Mesenchymal stem cell (in vitro differentiated cells and primary cell): Measurements from ENCODE around the gene OTUD5.
"Not testable (repeated sequence)": the region's sequence is repeated elsewhere in the genome, so short reads cannot be mapped to it uniquely, and the experiment has no call there.

ENCODE experiments used
- DNase-seq: peaks from one replicate; pipeline ENCODE4 v3.0.0-alpha.2; 2013
- H2AFZ ChIP-seq: one replicate; pipeline ENCODE4 v1.6.1; 2013; ENCODE audit warnings: low read depth, mild to moderate bottlenecking, control low read depth, inconsistent platforms, low read length, moderate library complexity
- H2AK5ac ChIP-seq: 2 replicates; pipeline ENCODE4 v1.6.1; 2013; ENCODE audit warnings: low read length, moderate library complexity, mild to moderate bottlenecking, inconsistent platforms; ENCODE audit not compliant: severe bottlenecking
- H2BK120ac ChIP-seq: one replicate; pipeline ENCODE4 v1.6.1; 2013; ENCODE audit warnings: low read depth, mild to moderate bottlenecking, inconsistent platforms, low read length, moderate library complexity
- H2BK12ac ChIP-seq, 2 experiments: one replicate each; pipeline ENCODE4 v1.6.1; 2013; ENCODE audit warnings: inconsistent platforms in 2 of 2, low read length in 2 of 2, mild to moderate bottlenecking in 2 of 2, moderate library complexity in 2 of 2, control low read depth in 1 of 2
- H2BK15ac ChIP-seq: one replicate; pipeline ENCODE4 v1.6.1; 2013; ENCODE audit warnings: mild to moderate bottlenecking, low read depth, inconsistent platforms; ENCODE audit not compliant: poor library complexity, severe bottlenecking
- H2BK5ac ChIP-seq: 2 replicates; pipeline ENCODE4 v1.6.1; 2013; ENCODE audit warnings: low read depth, mild to moderate bottlenecking, low read length, control low read depth, inconsistent platforms; ENCODE audit not compliant: poor library complexity, severe bottlenecking
- H3K14ac ChIP-seq, 2 experiments: one replicate each; pipeline ENCODE4 v1.6.1; 2013; ENCODE audit warnings: inconsistent platforms in 2 of 2, low read length in 2 of 2, control low read depth in 1 of 2, mild to moderate bottlenecking in 1 of 2, moderate library complexity in 1 of 2
- H3K18ac ChIP-seq, 2 experiments: one replicate each; pipeline ENCODE4 v1.6.1; 2013; ENCODE audit warnings: inconsistent platforms in 2 of 2, low read length in 2 of 2, control low read depth in 1 of 2, low read depth in 1 of 2, mild to moderate bottlenecking in 1 of 2
- H3K23ac ChIP-seq, 2 experiments: one replicate each; pipeline ENCODE4 v1.6.1; 2013; ENCODE audit warnings: inconsistent platforms in 2 of 2, low read length in 2 of 2, mild to moderate bottlenecking in 2 of 2, moderate library complexity in 2 of 2, control low read depth in 1 of 2
- H3K27ac ChIP-seq: 2 replicates; pipeline ENCODE4 v1.5.1; 2013; ENCODE audit warnings: mild to moderate bottlenecking, moderate library complexity, low read length, control low read depth, inconsistent platforms; ENCODE audit not compliant: poor library complexity, severe bottlenecking
- H3K27me3 ChIP-seq, 2 experiments: 2 replicates each; pipeline versions ENCODE4 v1.6.1 to v1.7.0; 2013; ENCODE audit warnings: low read length in 2 of 2, mild to moderate bottlenecking in 2 of 2, moderate library complexity in 2 of 2, control low read depth in 1 of 2, inconsistent platforms in 1 of 2; ENCODE audit not compliant: control insufficient read depth in 1 of 2, insufficient read depth in 1 of 2
- H3K36me3 ChIP-seq, 2 experiments: 2 replicates each; pipeline versions ENCODE4 v1.6.1 to v1.7.0; 2013; ENCODE audit warnings: low read length in 2 of 2, control low read depth in 1 of 2, inconsistent platforms in 1 of 2, low read depth in 1 of 2, mild to moderate bottlenecking in 1 of 2; ENCODE audit not compliant: insufficient read depth in 2 of 2, control insufficient read depth in 1 of 2
- H3K4ac ChIP-seq, 2 experiments: one replicate each; pipeline ENCODE4 v1.6.1; 2013; ENCODE audit warnings: inconsistent platforms in 2 of 2, low read length in 2 of 2, mild to moderate bottlenecking in 2 of 2, moderate library complexity in 2 of 2, control low read depth in 1 of 2, low read depth in 1 of 2
- H3K4me1 ChIP-seq: 2 replicates; pipeline ENCODE4 v1.6.1; 2013; ENCODE audit warnings: low read depth, low read length, control low read depth; ENCODE audit not compliant: control insufficient read depth, insufficient read depth
- H3K4me2 ChIP-seq: 2 replicates; pipeline ENCODE4 v1.6.1; 2013; ENCODE audit warnings: low read length, mild to moderate bottlenecking, inconsistent platforms; ENCODE audit not compliant: poor library complexity, severe bottlenecking
- H3K4me3 ChIP-seq, 2 experiments: 2 replicates each; pipeline versions ENCODE4 v1.5.1 to v1.7.0; 2013; ENCODE audit warnings: low read length in 2 of 2, mild to moderate bottlenecking in 2 of 2, control low read depth in 1 of 2, low read depth in 1 of 2; ENCODE audit not compliant: insufficient read depth in 1 of 2
- H3K79me1 ChIP-seq: replicated peaks from 2 replicates; pipeline ENCODE4 v1.6.1; 2013; ENCODE audit warnings: mild to moderate bottlenecking, control low read depth, low read length, inconsistent platforms; ENCODE audit not compliant: poor library complexity, severe bottlenecking
- H3K9ac ChIP-seq: 2 replicates; pipeline ENCODE4 v1.7.0; 2013; ENCODE audit warnings: mild to moderate bottlenecking, low read length, moderate library complexity
- H3K9me3 ChIP-seq: 2 replicates; pipeline ENCODE4 v1.7.0; 2013; ENCODE audit warnings: mild to moderate bottlenecking, low read length; ENCODE audit not compliant: control insufficient read depth
- H4K8ac ChIP-seq: one replicate; pipeline ENCODE4 v1.6.1; 2013; ENCODE audit warnings: inconsistent platforms, mild to moderate bottlenecking, low read length, moderate library complexity
- H4K91ac ChIP-seq: one replicate; pipeline ENCODE4 v1.6.1; 2013; ENCODE audit warnings: mild to moderate bottlenecking, low read length, inconsistent platforms
- WGBS: methylation state at CpG from one replicate; pipeline ENCODE4 v1.1.7; 2013; ENCODE audit warnings: mixed read lengths; 5-methylcytosine and 5-hydroxymethylcytosine counted together

OTUD5 gene

DNA sequence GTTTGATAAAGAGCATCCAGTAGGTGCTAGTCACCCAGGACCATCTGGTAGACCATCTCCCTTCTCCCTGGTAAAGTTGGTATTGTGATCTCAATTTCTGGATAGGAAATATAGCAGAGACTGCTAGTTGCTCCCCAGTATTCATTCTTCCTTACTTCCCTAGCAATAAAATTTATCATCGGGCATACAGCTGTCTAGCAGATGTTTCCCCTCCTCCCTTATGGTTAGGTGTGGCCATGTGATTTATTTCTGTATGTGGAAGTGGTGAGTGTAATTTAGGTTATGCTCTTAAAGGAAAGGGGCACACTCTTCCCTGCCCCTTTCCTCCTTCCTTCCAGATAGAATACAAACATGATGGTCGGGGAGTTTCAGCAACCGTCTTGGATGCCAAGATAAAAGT is 26.5 kb upstream of the OTUD5 start:
- H2BK15ac ChIP-seq, result no peak overlapping the region
- no peak overlapping the region for H3K27ac ChIP-seq
- no peak overlapping the region for H2BK5ac ChIP-seq
- H3K9me3 ChIP-seq, result no peaks in the 10 kb centered on the region
- no peak overlapping the region for H3K4me2 ChIP-seq
- H4K8ac ChIP-seq, result no peak overlapping the region
- no peak overlapping the region for H3K23ac ChIP-seq
- no peak for DNase-seq
- H3K14ac ChIP-seq, result no peak overlapping the region
- no peaks in the 10 kb centered on the region for H3K4me1 ChIP-seq
- no CpG with 5 or more reads among the region's 3 CpGs for WGBS
- H3K79me1 ChIP-seq, result peaks cover 3% of the 10 kb centered on the region
- no peak overlapping the region for H2BK120ac ChIP-seq
- no peak overlapping the region for H2AFZ ChIP-seq
- H2BK12ac ChIP-seq, result no peak overlapping the region
- H3K27me3 ChIP-seq, result no peaks in the 10 kb centered on the region
- no peak overlapping the region for H3K9ac ChIP-seq
- no peak overlapping the region for H3K4me3 ChIP-seq
- H3K36me3 ChIP-seq, result peaks cover 41 to 51% of the 10 kb centered on the region in 2 experiments
- H3K18ac ChIP-seq, result no peak overlapping the region
- no peak overlapping the region for H2AK5ac ChIP-seq
- no peak overlapping the region for H4K91ac ChIP-seq
- no peak overlapping the region for H3K4ac ChIP-seq

DNA sequence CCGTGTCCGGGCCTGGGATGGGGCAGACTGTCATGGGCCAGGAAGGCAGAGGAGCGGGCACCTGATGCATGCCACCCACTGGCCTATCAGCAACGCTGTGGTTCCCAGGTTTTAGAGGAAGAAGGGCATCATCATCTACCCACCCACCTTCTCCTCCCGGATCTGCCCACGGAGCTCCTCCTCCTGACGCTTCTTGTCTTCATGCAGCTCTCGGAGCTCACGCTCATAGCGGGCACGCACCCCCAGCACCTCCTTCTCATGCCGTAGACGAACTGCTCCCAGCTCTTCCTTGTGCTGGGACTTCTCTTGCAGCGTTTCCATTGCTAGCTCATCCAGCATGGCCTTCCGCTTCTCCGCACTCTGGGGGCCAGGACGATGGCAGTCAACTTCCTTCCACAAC is 25.7 kb upstream of the OTUD5 start:
- no peaks in the 10 kb centered on the region for H3K4me1 ChIP-seq
- H3K23ac ChIP-seq, result no peak overlapping the region
- H3K18ac ChIP-seq, result no peak overlapping the region
- H3K9ac ChIP-seq, result no peak overlapping the region
- no peak overlapping the region for H3K4me3 ChIP-seq
- H4K8ac ChIP-seq, result no peak overlapping the region
- no peak overlapping the region for H2BK15ac ChIP-seq
- H4K91ac ChIP-seq, result no peak overlapping the region
- no peak overlapping the region for H2BK120ac ChIP-seq
- no peak overlapping the region for H3K27ac ChIP-seq
- H2BK5ac ChIP-seq, result no peak overlapping the region
- H3K79me1 ChIP-seq, result peaks cover 3% of the 10 kb centered on the region
- no peak overlapping the region for H2AFZ ChIP-seq
- DNase-seq, result no peak
- no peak overlapping the region for H2BK12ac ChIP-seq
- no peak overlapping the region for H3K14ac ChIP-seq
- H3K4me2 ChIP-seq, result no peak overlapping the region
- peaks cover 42 to 48% of the 10 kb centered on the region in 2 experiments for H3K36me3 ChIP-seq
- H2AK5ac ChIP-seq, result no peak overlapping the region
- no peaks in the 10 kb centered on the region for H3K9me3 ChIP-seq
- peaks cover 0 to 2% of the 10 kb centered on the region in 2 experiments for H3K27me3 ChIP-seq
- 97% methylated on average over 17 of the region's 17 CpGs for WGBS
- no peak overlapping the region for H3K4ac ChIP-seq

- H2BK120ac ChIP-seq, result no peak overlapping the region
- H4K91ac ChIP-seq, result no peak overlapping the region
- H3K9ac ChIP-seq, result no peak overlapping the region
- no peaks in the 10 kb centered on the region for H3K4me1 ChIP-seq
- no peak overlapping the region for H3K4me2 ChIP-seq
- H2BK12ac ChIP-seq, result no peak overlapping the region
- H2BK5ac ChIP-seq, result no peak overlapping the region
- no peak overlapping the region for H3K27ac ChIP-seq
- WGBS, result 91% methylated on average over 2 of the region's 10 CpGs
- no peak overlapping the region for H2AK5ac ChIP-seq
- H2AFZ ChIP-seq, result no peak overlapping the region
- H3K4ac ChIP-seq, result no peak overlapping the region
- H3K23ac ChIP-seq, result no peak overlapping the region
- no peak for DNase-seq
- peaks cover 3% of the 10 kb centered on the region for H3K79me1 ChIP-seq
- H3K27me3 ChIP-seq, result peaks cover 0 to 5% of the 10 kb centered on the region in 2 experiments
- no peak overlapping the region for H2BK15ac ChIP-seq
- H3K36me3 ChIP-seq, result peaks cover 39 to 52% of the 10 kb centered on the region in 2 experiments
- H3K18ac ChIP-seq, result no peak overlapping the region
- H3K4me3 ChIP-seq, result no peak overlapping the region
- no peaks in the 10 kb centered on the region for H3K9me3 ChIP-seq
- no peak overlapping the region for H4K8ac ChIP-seq
- H3K14ac ChIP-seq, result no peak overlapping the region
Observed at GRCh38 chrX:48981178-48981577, 23.8 kb upstream of the OTUD5 start.

DNA sequence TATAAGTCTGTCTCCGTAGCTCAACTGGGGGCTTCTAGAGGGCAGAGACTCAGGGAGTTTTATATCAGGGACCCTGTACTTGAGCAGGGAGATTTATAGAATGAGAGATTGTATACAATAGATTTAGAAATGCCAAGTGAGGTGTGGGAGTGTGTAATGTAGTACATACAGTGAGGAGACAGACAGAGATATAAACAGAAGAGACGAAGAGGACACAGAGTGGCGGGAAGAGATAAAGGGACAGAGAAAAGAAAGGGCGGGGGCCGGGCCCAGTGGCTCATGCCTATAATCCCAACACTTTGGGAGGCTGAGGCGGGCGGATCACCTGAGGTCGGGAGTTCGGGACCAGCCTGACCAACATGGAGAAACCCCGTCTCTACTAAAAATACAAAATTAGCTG is 22.9 kb upstream of the OTUD5 start:
- not testable (repeated sequence) for H4K8ac ChIP-seq, H3K4me3 ChIP-seq, H2BK120ac ChIP-seq, H3K4me2 ChIP-seq, H2BK5ac ChIP-seq, H3K4me1 ChIP-seq, H3K9ac ChIP-seq, H2AFZ ChIP-seq, H4K91ac ChIP-seq, H3K79me1 ChIP-seq, DNase-seq, H3K4ac ChIP-seq, H3K27ac ChIP-seq, H3K18ac ChIP-seq, H2AK5ac ChIP-seq, H3K14ac ChIP-seq, H3K23ac ChIP-seq, H2BK12ac ChIP-seq, H3K9me3 ChIP-seq, H2BK15ac ChIP-seq, H3K27me3 ChIP-seq
- peaks cover 43 to 55% of the 10 kb centered on the region in 2 experiments for H3K36me3 ChIP-seq
- WGBS, result 97% methylated on average over 2 of the region's 10 CpGs
